ENCODE data around the gene ATXN1. TPM values are rescaled to one million over a fixed set of nuclear protein-coding genes. Genes with fewer than 3 reads are reported as not detected.
"Not testable (repeated sequence)": the region's sequence is repeated elsewhere in the genome, so short reads cannot be mapped to it uniquely, and the experiment has no call there.

ATXN1 gene
- total RNA-seq, 4 donors from 2014 or later, result 16.3 to 52.2 (median 25.7) TPM

GRCh38 chr6:16409531-16410441 is 351.5 kb downstream of the ATXN1 start:
- intact Hi-C loops (cut with DNase I; ENCODE audit: low total_unique reads), result loop anchor here (10.0 kb wide), 1 partner anchor 75 kb away; no protein-coding TSS in a partner anchor
- no peak overlapping the region for H3K4me3 ChIP-seq (ENCODE audit: low read depth, poor library complexity, severe bottlenecking)
- peak; percentile 71 to 93 for DNase-seq (ENCODE audit: low spot score in 2 of 2)
- 24 to 38% methylated on average over 19 of the region's 19 CpGs for WGBS, 2 donors
- no peak for TF ChIP-seq POLR2A (IDR thresholded peaks at IDR 0.05)
- peak in 1 of 3 donors; percentile 45 for TF ChIP-seq CTCF (IDR thresholded peaks at IDR 0.05)

GRCh38 chr6:16408766-16409165 is 352.5 kb downstream of the ATXN1 start:
- intact Hi-C loops (cut with DNase I; ENCODE audit: low total_unique reads), result loop anchor here (10.0 kb wide), 1 partner anchor 74 kb away; no protein-coding TSS in a partner anchor
- TF ChIP-seq CTCF (IDR thresholded peaks at IDR 0.05) (no peak), POLR2A (IDR thresholded peaks at IDR 0.05) (no peak)
- H3K4me3 ChIP-seq (ENCODE audit: low read depth, poor library complexity, severe bottlenecking), result no peak overlapping the region
- DNase-seq (ENCODE audit: low spot score in 2 of 2), result no peak
- WGBS, 2 donors, result 94% methylated on average over 3 of the region's 3 CpGs

GRCh38 chr6:16406966-16407365 is 354.3 kb downstream of the ATXN1 start:
- 86 to 93% methylated on average over 2 of the region's 2 CpGs for WGBS, 2 donors
- intact Hi-C loops (cut with DNase I; ENCODE audit: low total_unique reads), result loop anchor here (10.0 kb wide), 1 partner anchor 72 kb away; no protein-coding TSS in a partner anchor
- no peak overlapping the region for H3K4me3 ChIP-seq (ENCODE audit: low read depth, poor library complexity, severe bottlenecking)
- TF ChIP-seq POLR2A (IDR thresholded peaks at IDR 0.05) (no peak), CTCF (IDR thresholded peaks at IDR 0.05) (no peak)
- no peak for DNase-seq (ENCODE audit: low spot score in 2 of 2)

- not testable (repeated sequence) for H3K4me3 ChIP-seq (ENCODE audit: low read depth, poor library complexity, severe bottlenecking); DNase-seq (ENCODE audit: low spot score in 2 of 2)
- intact Hi-C loops (cut with DNase I; ENCODE audit: low total_unique reads), result loop anchor here (10.0 kb wide), 1 partner anchor 72 kb away; no protein-coding TSS in a partner anchor
- WGBS, 2 donors, result 81 to 83% methylated on average over 4 of the region's 4 CpGs
These were observed 354.7 kb downstream of the ATXN1 start for GRCh38 chr6:16406538-16406937.

- H3K4me3 ChIP-seq (ENCODE audit: low read depth, poor library complexity, severe bottlenecking), result no peak overlapping the region
- TF ChIP-seq POLR2A (IDR thresholded peaks at IDR 0.05) (no peak), CTCF (IDR thresholded peaks at IDR 0.05) (no peak)
- intact Hi-C loops (cut with DNase I; ENCODE audit: low total_unique reads), result loop anchor here (10.0 kb wide), 1 partner anchor 71 kb away; no protein-coding TSS in a partner anchor
- 95 to 96% methylated on average over 4 of the region's 4 CpGs for WGBS, 2 donors
- DNase-seq (ENCODE audit: low spot score in 2 of 2), result no peak
These were observed 355.9 kb downstream of the ATXN1 start for GRCh38 chr6:16405375-16405774.

GRCh38 chr6:16404456-16404855 is 356.8 kb downstream of the ATXN1 start:
- intact Hi-C loops (cut with DNase I; ENCODE audit: low total_unique reads), result loop anchor here (10.0 kb wide), 1 partner anchor 70 kb away; no protein-coding TSS in a partner anchor
- DNase-seq (ENCODE audit: low spot score in 2 of 2), result no peak
- TF ChIP-seq CTCF (IDR thresholded peaks at IDR 0.05), result no peak
- no peak for TF ChIP-seq POLR2A (IDR thresholded peaks at IDR 0.05)
- no peak overlapping the region for H3K4me3 ChIP-seq (ENCODE audit: low read depth, poor library complexity, severe bottlenecking)
- WGBS, 2 donors, result 86 to 90% methylated on average over 15 of the region's 15 CpGs

All from lower leg skin (tissue), 4 donors.